IPS-NIHi7 (cell line): ENCODE data around the gene ATP2A3.
"Not testable (repeated sequence)": the region's sequence is repeated elsewhere in the genome, so short reads cannot be mapped to it uniquely, and the experiment has no call there.

Experiments used
- DNase-seq: peaks from one replicate; pipeline ENCODE4 v3.0.0; 2012; ENCODE audit warnings: mixed read lengths; ENCODE audit errors: extremely low spot score

The ATP2A3 gene

DNA sequence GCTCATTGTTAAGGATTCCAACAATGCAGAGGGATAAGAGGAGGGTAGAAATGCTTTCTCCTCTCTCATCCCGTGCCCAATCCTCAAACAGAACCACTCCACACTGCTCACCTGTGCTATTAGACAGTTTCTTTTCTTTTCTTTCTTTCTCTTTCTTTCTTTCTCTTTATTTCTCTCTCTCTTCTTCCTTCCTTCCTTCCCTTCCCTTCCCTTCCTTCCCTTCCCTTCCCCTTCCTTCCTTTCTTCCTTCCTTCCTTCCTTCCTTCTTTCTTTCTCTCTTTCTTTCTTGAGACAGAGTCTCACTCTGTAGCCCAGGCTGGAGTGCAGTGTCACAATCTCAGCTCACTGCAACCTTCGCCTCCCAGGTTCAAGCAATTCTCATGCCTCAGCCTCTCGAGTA lies 27.5 kb upstream of the ATP2A3 start:
- not testable (repeated sequence) for DNase-seq

DNA sequence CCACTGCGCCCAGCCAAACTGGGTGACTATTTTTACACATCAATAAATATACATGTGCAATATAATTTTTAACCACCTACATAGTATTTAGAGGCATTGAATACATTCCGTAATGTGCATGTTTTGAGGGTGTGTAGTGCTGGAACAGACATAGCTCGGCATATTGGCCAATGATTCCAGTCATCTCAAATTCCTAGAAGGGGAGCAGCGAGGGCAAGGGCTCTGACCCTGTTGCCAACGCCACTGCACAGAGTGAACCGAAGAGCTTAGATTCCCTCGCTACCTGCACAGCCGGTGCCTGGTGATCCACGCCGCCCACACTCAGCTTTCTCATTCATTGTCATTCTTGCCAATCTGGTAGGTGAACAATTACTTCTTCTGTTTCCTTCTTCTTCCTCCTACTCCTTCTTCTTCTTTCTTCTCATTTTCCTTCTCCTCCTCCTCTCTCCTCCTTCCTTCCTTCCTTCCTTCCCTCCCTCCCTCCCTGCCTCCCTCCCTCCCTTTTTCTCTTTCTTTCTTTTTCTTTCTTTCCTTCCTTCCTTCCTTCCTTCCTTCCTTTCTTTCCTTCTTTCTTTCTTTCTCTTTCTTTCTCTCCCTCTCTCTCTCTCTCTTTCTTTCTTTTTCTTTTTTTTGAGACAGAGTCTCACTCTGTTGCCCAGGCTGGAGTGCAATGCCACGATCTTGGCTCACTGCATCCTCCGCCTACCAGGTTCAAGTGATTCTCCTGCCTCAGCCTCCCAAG lies 26.3 kb upstream of the ATP2A3 start:
- DNase-seq: no peak

DNA sequence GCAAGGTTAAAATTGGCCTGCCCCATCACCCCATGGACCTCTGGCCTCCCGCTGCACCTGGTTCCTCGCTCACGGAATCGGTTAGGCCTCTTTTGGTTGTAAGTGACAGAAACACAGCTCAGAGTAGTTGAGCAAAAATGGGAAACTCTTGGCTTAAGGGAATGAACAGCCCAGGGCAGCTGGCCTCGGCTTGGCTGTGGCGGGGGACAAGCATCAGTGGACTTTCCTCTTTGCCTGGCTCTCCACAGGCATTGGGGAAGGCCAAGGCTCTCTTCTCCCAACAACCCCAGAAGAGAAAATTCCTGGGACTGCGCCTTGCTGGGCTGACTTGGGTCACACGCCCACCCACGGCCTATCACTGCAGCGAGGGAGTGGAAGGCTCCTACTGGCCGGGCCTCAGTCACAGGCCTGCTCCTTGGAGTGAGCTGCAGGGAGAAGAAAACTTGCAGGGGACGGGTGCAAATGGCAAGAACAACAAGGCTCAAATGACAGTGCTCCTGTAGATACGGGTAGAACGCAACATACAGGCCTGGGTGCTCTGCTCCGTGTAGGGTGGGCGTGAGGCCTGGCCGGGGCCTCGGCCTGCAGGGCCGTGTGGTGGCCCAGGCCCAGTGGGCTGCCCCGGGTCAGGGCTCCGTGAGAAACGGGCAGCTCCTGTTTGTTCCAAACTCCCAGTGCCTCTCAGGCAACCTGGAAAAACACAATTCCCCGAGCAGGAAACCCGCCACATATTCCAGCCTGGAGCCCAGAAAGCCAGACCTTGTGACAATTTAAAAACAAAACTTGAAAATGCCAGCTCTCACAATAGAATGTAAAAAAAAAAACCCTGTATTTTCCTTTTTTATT lies 25.0 kb upstream of the ATP2A3 start:
- no peak for DNase-seq

DNA sequence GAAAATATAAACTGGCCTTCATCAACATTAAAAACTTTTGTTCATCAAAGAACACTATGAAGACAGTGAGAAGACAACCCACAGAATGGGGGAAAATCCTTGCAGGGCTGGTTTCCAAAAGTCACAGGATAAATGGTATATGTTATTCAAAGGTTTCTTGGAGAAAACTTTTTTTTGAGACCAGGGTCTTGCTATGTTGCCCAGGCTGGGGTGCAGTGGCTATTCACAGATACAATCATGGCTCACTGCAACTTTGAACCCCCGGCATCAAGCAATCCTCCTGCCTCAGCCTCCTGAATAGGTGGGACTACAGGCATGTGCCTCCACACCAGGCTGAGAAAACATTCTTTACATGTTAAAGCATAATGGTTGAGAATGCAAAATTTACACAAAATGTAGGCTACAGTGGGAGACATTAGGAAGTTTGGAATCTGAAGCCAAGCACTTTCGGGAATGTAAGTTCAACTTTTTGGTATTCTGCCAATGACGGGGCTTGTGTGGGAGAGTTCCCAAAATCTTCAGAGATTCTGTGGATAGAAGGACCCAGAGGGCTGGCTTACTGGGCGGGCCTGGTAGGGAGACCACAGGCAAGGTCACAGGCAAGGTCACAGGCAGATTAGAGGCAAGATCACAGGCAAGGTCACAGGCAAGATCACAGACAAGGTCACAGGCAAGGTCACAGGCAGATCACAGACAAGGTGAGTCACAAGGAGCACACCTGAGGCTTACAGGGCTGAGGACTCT lies 24.2 kb upstream of the ATP2A3 start:
- DNase-seq: no peak

DNA sequence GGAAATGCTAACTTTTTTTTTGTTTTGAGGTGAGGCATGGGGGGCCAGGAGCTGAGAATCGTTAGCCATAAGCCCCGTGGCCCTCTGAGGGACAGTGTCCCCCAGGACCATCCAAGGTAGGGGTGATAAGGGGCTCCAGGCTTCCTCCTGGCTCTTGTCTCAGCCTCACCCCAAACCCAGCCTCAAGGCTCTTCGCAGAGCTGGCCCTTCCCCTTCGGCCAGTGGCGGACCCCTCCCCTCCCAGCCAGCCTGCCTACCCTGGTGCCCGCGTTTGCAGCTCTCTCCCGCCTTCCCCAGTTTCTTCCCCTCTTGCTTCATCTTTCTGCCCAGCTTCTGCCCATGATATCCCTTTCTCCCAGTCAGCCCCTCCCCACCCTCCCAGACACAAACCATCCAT lies 22.7 kb upstream of the ATP2A3 start:
- no peak for DNase-seq

DNA sequence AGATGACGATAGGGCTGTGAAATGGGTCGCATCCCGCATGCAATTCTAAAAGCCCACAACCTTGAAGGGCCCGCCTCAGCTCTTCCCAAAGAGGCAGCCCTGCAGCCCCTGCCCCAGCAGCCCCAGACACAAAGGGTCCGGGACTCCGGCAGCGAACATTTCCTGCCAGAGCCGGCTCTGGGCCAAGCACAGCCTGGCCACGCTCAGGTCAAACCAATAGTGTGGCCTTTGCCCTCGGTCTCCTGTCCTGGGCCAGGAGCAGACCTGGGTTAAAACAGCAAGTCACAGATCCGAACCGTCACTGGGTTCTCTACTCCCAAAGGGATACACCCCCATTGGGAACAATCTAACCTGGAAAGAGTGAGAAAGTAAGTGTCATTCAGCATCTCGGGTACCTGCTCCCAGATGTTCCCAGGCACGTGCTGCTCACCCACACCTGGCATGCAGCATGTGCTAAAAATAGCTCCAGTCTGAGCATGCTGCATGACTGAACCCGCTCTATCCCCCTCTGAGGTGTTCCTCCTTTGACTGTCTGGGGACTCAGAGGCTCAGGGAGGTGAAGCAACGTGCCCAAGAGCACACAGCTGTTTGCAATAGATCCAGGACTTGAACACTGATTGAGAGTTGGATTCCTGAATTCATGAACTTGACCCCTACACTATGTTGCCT lies 22.2 kb upstream of the ATP2A3 start:
- DNase-seq: no peak

DNA sequence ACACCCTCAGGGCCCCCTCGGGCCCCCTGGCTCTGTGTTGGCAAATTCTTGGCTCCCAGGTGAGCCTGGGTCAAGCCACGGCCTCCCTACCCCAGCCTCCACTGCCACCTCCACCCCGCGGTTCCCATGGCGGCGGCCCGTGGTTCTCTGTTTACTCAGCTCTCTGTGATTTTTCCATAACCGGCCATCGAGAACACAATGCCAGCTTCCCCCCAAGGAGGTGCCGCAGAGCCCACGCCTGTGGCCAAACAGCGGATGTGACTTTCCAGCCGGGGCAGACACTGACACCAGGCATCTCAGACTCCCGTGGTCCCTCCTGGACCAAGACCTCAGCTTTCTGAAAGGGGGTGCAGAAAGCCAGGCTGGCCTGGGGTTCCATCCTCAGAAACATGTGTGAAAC lies 21.6 kb upstream of the ATP2A3 start:
- DNase-seq: no peak

DNA sequence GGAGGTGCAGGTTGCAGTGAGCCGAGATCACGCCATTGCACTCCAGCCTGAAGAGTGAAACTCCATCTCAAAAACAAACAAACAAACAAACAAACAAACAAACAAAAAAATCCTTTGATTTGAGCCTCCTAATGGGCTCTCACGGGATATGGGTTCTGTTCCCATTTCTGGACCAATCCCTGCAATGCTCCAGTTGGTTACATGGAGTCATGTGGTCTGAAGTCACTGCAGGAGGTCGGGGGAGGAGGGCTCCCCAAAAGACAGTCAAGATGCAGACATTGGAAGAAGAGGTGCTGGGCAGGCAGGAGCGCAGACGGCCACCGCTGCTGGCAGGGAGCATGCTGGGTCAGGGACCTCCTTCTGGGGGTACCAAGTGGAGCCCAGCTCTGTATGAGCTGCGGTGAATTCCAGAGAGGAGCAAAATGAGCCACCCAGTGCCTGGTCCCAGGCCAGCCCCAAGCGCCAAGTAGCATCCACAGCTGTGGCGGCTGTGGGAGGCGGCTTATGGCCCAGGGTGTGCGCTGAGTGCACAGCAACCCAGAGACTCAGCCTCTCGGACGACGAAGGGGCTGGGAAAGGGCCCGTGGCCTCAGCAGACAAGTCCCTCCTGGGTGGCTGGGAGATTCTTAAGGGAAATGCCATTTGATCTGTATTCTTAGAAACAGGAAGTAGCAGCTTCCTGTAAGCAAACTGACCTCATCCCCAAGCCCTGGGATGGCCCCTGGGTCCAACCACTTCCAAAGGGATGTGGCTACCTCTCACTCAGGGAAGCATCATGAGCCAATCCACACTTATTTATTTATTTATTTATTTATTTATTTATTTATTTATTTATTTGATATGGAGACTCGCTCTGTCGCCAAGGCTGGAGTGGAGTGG lies 19.6 kb upstream of the ATP2A3 start:
- DNase-seq: peak; percentile 35

DNA sequence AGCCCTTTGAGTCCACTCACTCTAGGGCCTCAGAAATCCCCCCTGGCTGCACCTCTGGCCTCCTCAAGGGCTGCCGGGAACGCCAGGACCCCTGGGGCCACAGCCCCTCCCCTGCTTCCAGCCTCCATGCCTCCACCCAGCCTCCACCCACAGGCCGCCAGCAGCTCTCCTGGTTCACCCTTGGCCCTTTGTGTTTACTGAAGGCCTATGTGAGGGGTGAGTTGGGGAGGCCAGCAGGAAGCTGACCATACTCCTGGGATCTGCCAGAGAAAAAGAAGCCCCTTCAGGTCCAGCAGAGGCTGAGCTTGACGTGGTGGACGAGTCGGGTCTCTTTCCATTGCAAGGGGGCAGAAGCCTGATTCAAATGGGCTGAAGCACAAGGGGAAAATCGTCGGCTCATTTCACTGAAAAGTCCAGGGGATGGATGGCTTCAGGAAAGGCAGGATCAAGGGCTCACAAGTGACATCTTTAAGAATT lies 18.3 kb upstream of the ATP2A3 start:
- DNase-seq: no peak

DNA sequence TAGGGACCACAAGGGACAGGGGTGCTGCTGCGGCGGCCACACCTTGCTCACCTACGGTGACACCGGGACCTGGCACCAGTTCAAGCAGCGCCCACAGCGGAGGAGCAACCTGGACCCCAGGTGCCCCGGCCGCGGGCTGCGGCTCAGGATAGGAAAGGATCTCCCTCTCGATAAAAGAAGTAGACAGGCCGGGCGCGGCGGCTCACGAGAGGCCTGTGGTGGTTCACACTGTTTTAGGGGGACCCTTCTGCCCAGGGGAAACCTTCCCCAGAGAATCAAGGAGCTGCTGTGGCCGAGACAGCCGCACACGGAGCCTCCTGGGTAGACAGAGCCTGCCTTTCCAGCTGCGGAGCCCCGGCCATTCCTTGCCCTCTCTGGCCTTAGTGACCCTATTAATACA lies 17.9 kb upstream of the ATP2A3 start:
- no peak for DNase-seq

DNA sequence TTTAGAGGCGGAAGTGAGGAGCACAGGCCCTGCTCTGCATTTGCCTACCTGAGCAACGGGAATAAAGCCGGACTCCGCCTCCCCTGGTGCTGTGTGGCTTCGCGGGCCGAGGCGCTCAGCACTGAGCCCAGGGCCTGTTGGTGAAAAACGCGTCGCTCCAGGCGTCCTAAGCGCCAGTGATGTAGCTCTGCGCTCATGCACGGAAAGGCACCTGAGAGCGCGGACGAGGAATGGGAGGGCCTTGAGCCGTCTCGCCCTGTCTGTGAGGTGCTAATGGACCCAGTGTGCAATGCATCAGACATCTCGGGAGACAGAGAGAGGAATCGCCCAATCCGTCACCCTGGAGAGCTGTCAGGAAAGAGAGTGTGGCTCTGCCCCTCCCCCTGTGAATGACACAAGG lies 17.2 kb upstream of the ATP2A3 start:
- DNase-seq: no peak

DNA sequence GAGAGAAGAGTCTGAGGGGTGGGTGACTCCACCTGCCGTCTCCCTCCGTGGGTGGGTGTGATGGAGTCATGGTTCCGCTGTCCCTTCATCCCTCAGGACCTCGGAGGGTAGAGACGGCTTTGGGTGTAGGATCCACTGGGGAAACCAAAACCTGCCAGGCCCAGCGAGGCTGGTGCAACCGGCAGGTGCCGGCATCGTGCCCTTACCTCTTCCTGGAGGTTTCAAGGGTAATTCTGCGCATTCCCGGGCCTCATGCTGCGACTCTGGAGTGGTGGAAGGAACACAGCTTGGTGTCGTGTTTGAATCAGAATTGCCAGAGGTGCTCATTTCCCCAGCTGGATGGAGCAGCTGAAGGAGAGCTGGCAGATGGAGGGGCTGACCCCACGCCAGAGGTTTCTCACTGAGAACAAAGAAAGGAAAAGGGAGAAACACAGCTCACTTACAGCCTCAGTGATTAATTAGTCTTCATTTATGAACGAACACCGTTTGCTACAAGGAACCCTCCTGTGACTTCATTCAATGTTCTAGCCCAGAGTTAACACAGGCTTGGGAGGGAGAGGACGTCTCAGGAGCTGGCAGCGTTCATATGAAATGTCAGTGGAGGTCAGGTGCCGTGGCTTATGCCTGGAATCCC lies 16.3 kb upstream of the ATP2A3 start:
- DNase-seq: no peak

DNA sequence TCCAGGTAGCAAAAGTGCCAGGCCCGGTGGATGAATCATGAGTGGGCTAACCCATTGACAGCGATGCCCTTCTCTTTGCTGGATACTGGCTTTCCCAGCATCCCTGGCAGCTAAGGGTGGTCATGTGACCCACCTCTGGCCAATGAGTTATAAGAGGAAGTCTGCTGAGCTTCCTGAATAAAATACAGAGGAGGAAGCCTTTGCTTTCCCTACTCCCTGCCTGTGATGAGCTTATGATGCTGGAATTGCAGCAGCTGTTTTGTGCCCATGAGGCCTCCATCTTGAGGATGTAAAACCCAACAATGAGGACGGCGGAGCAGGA lies 15.0 kb upstream of the ATP2A3 start:
- no peak for DNase-seq

DNA sequence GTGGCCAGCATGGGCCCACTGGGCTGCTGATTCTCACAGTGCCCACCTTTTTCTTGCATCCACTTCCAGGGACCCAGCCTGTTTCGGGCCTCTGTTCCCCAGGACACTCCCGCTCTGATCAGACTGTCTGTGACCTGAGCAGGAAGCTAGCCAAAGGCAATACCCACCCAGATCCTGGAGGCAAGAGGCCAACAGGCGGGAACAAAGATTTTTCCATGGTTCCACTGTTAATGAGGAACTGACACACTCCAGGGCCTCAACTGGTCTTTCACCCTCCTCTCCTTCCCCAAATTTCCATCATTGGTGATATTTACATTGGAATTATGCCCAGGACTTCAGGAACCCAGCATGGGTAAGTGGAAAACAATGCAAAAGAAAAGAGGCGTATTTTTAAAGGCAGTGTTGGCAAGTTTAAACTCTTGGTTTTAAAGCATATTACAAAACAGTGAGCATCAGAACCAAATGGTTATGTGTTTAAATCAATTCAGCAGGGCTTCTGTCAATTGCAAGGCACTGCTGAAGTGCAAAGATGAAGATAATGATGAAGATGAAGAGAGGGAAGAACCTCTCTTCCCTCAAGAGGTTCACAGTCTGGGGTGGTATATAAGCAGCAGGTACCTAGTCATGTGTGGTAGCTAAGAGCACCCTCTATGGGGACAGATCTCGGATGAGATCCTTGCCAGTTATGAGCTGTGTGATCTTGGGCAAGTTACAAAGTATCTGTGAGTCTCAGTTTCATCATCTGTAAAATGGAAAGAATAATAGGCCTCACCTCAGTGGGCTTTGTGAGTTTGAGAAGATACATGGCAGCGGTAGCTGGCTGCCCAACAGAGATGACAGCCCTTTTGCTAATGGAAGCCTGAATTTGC lies 14.4 kb upstream of the ATP2A3 start:
- no peak for DNase-seq

DNA sequence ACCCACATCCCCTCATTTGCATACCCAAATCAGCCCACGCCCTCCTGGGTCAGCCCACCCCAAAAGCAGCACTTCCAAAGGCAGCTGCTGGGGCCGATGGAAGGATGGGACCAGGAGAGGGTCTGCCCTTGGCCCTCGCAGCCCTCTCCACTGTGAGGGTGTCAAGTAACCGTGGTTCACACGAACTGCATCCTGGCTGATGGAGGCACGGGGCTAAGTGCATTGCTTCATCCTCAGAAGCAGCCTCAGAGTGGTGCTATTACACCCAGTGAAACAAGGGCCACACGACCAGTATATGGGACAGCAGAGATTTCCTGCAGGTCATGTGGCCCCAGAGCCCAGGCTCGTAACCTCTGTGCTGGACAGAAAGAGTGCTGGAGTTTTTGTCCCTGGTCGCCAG lies 13.2 kb upstream of the ATP2A3 start:
- DNase-seq: no peak

DNA sequence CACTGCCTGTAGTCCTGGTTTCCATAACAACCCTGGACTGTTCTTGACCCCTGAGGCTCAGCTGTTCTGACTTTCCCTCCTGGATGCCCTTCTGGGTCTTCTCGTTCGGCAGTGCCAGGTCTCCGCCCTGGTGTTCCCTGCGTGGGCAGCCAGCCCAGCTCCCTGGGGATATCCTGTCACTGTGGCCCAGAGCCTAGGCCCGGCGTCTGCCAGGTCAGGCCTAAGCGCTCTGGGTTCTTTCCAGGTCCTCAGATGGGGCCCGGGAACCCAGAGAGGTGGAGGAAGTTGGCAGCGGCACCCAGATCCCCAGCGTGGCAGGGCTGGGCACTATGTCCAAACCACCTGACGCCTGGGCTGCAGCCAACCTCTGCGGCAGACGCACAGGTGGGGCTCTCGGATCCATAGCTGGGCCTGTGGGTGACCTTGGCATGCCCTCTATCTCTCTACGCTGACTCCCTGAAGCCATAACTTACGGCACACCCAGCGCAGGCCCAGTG lies 12.5 kb upstream of the ATP2A3 start:
- DNase-seq: no peak

DNA sequence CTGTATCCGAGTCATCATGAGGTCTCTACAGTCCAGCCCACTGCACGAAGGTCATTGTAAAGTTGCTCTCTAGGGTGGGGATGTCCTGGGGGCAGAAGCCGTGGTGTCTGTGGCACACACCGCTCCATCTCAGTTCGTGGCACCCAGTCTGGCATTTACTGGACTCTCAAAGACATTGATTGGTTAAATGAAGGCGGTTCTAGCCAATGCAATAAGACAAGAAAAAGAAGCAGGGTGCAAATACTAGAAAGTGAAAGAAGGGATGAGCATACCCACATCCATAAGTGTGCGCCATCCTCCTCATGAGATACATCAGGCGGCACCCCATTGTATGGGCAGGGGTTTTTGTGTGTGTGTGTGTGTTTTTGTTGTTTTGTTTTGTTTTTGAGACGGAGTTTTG lies 10.7 kb upstream of the ATP2A3 start:
- DNase-seq: no peak

DNA sequence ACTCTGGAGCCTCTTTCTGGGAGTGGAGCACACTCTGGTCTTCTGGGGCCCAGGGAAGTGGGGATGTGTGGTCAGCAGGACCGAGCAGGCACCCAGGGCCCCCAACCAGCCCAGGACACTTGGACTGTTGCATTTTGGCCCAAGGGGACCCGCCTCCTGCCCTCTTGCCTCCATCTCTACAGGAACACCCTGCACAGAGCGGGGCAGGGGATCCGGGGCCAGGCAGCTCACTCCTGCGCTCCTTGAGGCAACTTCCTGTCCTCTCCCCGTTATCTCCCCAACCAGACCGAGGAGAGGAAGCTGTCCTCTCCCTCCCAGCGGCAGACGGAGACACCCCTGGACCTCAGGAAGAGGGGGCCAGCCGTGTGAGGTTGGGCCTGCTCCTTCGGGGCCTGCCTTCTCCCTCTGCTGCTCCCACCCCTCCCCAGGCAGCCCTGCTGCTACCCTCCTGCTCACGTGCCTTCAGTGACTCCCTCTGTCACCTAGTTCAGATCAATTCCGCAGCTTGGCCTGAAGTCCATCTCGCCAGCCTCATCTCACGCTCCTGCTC lies 10.0 kb upstream of the ATP2A3 start:
- no peak for DNase-seq

DNA sequence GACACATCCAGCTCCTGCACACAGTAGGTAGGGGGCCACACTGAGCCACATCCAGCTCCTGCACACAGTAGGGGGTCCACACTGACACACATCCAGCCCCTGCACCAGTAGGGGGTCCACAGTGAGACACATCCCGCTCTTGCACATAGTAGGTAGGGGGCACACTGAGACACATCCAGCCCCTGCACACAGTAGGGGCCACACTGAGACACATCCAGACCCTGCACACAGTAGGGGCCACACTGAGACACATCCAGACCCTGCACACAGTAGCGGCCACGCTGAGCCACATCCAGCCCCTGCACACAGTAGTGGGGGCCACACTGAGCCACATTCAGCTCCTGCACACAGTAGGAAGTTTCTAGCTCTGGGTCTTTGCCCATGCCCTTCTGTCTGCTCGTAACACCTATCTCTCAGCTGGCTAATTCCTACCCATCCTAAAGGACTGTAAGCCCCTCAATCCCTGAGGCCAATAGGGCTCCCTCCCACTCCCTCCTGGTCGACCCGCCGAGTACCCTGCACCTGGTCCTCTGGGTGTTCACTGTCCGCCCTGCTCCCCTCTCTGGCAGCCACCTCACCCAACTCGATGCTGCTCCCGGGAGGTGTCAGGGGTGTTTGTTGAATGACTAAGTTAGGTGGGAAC lies 9.4 kb upstream of the ATP2A3 start:
- DNase-seq: no peak
